ENCODE measurements around the gene CCP110.

GRCh38 chr16:19523559-19524355 lies at the start of gene CCP110:
- TF ChIP-seq CTCF (conservative IDR thresholded peaks at IDR 0.05) (no peak), ZFX (IDR thresholded peaks at IDR 0.05) (no peak)

All from C4-2B (cell line).